ENCODE results near the gene GZMB. TPM values are rescaled to one million over a fixed set of nuclear protein-coding genes. Genes with fewer than 3 reads are reported as not detected.

Gene GZMB, protein sequence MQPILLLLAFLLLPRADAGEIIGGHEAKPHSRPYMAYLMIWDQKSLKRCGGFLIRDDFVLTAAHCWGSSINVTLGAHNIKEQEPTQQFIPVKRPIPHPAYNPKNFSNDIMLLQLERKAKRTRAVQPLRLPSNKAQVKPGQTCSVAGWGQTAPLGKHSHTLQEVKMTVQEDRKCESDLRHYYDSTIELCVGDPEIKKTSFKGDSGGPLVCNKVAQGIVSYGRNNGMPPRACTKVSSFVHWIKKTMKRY
- under 1 TPM in 1 of 4 donors, not detected in 3; 0.62 TPM for total RNA-seq

DNA sequence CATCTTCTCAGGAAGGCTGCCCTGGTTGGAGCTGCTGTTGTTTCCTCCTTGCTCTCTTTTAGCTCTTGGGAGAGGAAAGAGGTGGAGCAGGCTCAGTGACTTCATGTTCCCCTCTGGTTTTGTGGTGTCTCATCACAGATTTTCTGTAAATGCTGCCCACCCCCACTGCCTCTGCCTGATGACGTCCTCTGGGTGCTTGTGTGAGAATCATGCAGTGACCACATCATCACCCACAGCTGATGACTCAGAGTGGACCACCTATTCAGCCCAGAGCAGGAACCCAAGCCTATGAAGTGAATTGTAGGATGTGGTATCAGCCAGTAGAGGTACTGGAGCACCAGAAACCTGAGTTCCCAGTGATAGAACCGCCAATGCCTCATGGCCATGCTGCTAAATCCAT lies at the start of gene GZMB:
Gene GZMB, minus strand, starts transcription at position 33 of the 400 bp plus-strand sequence. Its CDS starts 30 bp downstream, at position 3.
- DNase-seq: no peak
- no peaks in the 10 kb centered on the region for H3K4me1 ChIP-seq
- H3K36me3 ChIP-seq: no peaks in the 10 kb centered on the region
- H3K4me3 ChIP-seq: no peak within 1 kb of the TSS
- in situ Hi-C loops (cut with MboI; ENCODE audit: low sequenced_read_pairs in 4 of 4): no loop called here
- H3K9me3 ChIP-seq: no peaks in the 10 kb centered on the region
- TF ChIP-seq, protein P1, sequence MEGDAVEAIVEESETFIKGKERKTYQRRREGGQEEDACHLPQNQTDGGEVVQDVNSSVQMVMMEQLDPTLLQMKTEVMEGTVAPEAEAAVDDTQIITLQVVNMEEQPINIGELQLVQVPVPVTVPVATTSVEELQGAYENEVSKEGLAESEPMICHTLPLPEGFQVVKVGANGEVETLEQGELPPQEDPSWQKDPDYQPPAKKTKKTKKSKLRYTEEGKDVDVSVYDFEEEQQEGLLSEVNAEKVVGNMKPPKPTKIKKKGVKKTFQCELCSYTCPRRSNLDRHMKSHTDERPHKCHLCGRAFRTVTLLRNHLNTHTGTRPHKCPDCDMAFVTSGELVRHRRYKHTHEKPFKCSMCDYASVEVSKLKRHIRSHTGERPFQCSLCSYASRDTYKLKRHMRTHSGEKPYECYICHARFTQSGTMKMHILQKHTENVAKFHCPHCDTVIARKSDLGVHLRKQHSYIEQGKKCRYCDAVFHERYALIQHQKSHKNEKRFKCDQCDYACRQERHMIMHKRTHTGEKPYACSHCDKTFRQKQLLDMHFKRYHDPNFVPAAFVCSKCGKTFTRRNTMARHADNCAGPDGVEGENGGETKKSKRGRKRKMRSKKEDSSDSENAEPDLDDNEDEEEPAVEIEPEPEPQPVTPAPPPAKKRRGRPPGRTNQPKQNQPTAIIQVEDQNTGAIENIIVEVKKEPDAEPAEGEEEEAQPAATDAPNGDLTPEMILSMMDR (IDR thresholded peaks at IDR 0.05 in 4 of 5, conservative IDR thresholded peaks at IDR 0.05 in 1 of 5): no peak
- TF ChIP-seq POLR2A (IDR thresholded peaks at IDR 0.05): no peak
- no peak within 1 kb of the TSS for H3K27ac ChIP-seq
- H3K27me3 ChIP-seq: no peaks in the 10 kb centered on the region
- intact Hi-C loops (cut with DNase I; ENCODE audit: low total_unique reads): no loop called here
- no peak for ATAC-seq

DNA sequence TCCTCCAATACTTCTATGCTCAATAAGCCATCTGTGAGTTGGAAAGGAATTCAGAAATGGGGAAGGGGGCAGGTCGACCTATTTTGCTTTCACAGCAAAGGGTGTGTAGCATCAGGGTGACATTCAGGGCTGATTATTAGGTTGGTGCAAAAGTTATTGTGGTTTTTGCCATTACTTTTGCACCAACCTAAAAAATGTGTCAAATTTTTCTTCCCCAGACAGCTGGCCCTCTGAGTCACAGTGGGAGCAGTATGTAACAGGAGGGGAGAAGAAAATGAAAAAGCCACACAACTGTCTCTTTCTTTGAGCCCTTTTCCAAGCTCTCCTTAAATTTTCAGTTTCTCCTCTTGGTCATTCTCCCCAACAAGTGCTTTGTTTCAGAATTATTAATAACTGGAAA lies 47.1 kb upstream of the GZMB start:
- no peak overlapping the region for H3K4me3 ChIP-seq
- no peaks in the 10 kb centered on the region for H3K9me3 ChIP-seq
- in situ Hi-C loops (cut with MboI; ENCODE audit: low sequenced_read_pairs in 4 of 4) (no loop called here), intact Hi-C loops (cut with DNase I; ENCODE audit: low total_unique reads) (no loop called here)
- H3K4me1 ChIP-seq: no peaks in the 10 kb centered on the region
- H3K27ac ChIP-seq: no peak overlapping the region
- no peaks in the 10 kb centered on the region for H3K36me3 ChIP-seq
- H3K27me3 ChIP-seq: no peaks in the 10 kb centered on the region
- TF ChIP-seq POLR2A (IDR thresholded peaks at IDR 0.05): no peak
- TF ChIP-seq, protein P1 (IDR thresholded peaks at IDR 0.05 in 4 of 5, conservative IDR thresholded peaks at IDR 0.05 in 1 of 5): no peak
- ATAC-seq (no peak), DNase-seq (no peak)

DNA sequence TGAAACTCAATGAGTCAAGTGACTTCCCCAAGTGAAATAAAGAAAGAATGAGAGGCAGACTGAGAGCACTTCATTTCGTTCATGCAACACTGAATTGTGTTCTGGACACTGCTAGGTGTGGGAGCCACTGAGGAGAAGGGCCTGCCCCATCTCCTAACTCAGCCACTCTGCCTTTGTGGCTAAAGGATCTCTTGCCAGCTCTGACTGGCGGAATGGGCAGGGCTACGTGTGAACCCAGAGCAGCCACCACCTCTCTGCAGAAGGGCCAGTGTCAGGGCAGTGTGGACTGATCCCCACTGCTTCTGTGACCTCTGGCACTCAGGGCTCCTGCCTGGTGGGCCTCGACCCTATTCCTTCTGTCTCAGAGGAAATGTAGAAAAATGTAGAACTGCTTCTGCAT lies 46.5 kb upstream of the GZMB start:
- intact Hi-C loops (cut with DNase I; ENCODE audit: low total_unique reads): no loop called here
- in situ Hi-C loops (cut with MboI; ENCODE audit: low sequenced_read_pairs in 4 of 4): no loop called here

DNA sequence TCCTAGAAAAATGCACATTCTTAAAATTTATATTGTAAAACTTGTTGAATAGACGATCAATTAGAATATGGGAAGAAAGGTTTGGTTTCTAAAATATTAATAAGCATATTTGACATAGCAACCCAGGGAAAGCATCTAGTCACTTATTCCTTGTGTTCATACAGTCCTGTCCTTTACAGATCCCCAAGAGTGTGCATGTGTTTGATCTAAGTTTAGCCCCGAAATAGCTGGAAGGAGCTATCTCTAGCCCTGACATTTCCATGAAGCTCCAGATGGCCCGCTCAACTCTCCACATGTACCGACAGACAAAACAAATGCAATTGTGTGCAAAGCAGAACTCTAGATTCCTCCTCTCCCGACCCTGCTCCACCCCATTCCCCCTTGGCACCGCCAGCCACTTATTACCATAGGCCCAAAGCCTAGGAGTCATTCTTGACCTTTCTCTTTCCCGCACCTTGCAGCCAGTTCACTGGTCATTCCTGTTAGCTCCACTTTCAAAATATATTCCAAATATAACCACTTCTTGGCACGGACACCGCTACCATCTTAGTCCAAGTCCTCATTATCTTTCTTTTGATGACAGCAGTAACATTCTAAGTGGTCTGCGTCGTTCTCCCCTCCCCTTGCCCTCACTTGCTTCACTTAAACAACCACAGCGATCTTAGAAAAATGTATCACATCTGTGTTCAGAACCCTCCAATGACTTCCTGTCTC lies 45.4 kb upstream of the GZMB start:
- intact Hi-C loops (cut with DNase I; ENCODE audit: low total_unique reads): loop anchor here (5.0 kb wide), 1 partner anchor 72 kb away; the partner anchor contains the start of gene GZMH
- no peak overlapping the region for H3K4me3 ChIP-seq
- in situ Hi-C loops (cut with MboI; ENCODE audit: low sequenced_read_pairs in 4 of 4): no loop called here
- H3K27ac ChIP-seq: no peak overlapping the region
- no peaks in the 10 kb centered on the region for H3K27me3 ChIP-seq
- H3K4me1 ChIP-seq: peaks cover 0 to 3% of the 10 kb centered on the region in 2 donors
- no peaks in the 10 kb centered on the region for H3K36me3 ChIP-seq
- no peak for ATAC-seq
- no peaks in the 10 kb centered on the region for H3K9me3 ChIP-seq
- no peak for TF ChIP-seq POLR2A (IDR thresholded peaks at IDR 0.05)
- TF ChIP-seq, protein P1 (IDR thresholded peaks at IDR 0.05 in 4 of 5, conservative IDR thresholded peaks at IDR 0.05 in 1 of 5): no peak
- DNase-seq: no peak

More for the DNA sequence above, 46.5 kb upstream of the GZMB start:
- Histone ChIP-seq H3K4me1 (no peaks in the 10 kb centered on the region), H3K27me3 (no peaks in the 10 kb centered on the region), H3K4me3 (no peak overlapping the region), H3K36me3 (no peaks in the 10 kb centered on the region), H3K27ac (no peak overlapping the region), H3K9me3 (no peaks in the 10 kb centered on the region)
- no peak for DNase-seq
- no peak for ATAC-seq
- TF ChIP-seq, protein P1 (IDR thresholded peaks at IDR 0.05 in 4 of 5, conservative IDR thresholded peaks at IDR 0.05 in 1 of 5): no peak
- TF ChIP-seq POLR2A (IDR thresholded peaks at IDR 0.05): no peak
